Measurements from ENCODE around the gene SLC36A3.
"Not testable (repeated sequence)": the region's sequence is repeated elsewhere in the genome, so short reads cannot be mapped to it uniquely, and the experiment has no call there.

SLC36A3 gene

DNA sequence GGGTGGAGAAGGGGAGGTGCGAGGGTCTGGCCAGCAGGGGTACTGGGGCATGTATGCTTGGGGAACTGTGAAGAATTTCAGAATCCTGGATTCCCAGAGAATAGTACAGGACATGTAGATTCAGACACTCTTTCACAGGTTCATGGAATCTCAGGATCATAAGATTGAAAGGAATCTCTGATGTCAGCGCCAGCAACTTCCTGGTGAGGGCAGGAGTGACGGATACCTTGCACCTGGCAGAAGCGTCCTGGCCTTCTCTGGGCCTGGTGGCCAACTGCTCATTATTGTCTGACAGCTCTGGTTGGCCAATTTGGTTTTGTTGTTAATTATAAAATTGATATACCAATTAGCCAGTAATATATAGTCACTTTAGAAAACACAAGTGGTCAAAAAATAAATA, 43.6 kb downstream of the SLC36A3 start:
- DNase-seq (ENCODE audit: low spot score) = no peak

- no peak for DNase-seq (ENCODE audit: low spot score)
Measured at GRCh38 chr5:151258816-151259215, 44.8 kb downstream of the SLC36A3 start.

DNA sequence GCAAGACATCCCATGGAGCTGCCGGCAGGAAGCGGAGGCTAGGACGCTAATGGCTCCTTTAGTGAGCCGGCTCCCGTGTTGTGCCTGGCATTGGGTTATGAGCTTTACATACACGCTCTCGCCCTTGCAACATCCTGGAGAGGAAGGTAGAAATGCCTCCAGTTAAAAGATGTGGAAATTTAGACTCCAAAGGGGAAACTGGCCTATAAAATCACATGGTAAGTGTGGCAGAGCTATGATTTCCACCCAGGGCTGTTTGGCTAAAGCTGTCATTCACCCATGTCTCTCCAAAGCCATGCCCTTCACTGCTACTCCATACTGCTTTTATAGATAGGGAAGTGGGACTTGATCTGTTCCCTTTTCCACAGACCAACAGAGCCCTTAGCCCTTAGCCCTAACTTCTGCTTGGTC, 45.4 kb downstream of the SLC36A3 start:
- DNase-seq (ENCODE audit: low spot score) = peak; percentile 55

DNA sequence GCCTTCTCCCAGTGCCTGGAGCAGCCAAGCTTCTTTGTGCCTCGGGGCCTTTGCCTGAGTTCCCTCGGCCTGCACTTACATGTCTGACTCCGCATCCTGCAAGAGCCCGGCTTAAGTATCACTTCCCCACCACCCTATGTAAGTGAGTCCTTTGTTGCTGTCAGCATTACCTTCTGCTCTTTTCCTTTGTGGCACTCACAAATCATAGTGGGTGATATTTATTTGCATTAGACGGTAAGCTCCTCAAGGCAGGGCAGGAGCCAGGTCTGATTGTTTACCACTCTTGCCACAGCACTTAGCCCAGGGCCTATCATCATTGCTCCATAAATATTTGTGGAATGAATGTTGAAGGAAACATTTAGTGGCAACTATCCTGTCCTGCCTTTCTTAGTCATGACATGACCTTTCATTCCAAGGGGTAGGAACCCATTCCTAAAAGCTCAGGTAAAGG, 45.8 kb downstream of the SLC36A3 start:
- DNase-seq (ENCODE audit: low spot score) = peak; percentile 46

DNA sequence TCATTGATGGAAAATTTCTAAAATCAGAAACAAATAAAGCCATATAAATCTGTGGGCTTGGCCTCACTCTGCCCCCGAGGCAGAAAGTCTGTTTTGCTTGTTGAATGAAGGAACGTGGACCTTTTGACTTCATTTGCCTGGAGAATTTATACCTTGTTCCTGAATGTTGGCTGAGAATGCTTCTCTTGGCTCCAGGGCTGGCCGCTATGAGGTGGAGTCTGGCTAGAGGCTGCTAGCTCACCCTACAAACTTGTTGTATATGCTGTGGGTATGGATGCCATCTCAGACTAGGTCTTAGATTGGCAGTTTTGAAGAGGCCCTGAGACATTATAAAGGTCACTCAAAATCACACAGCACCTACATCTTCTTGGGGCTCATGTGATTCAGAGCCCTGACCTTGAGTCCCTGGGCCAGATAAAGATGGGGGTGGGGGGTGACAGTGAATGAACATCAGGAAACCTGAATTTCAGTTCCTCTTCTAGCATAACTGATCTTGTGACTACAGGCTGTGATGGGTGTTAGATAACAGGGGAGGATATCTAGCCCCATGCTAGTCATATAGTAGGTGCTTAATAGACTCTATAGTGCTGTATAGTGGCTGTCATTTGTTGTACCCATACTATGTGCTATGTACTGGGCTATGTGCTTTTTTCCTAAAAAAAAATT, 47.8 kb downstream of the SLC36A3 start:
- DNase-seq (ENCODE audit: low spot score) = no peak

DNA sequence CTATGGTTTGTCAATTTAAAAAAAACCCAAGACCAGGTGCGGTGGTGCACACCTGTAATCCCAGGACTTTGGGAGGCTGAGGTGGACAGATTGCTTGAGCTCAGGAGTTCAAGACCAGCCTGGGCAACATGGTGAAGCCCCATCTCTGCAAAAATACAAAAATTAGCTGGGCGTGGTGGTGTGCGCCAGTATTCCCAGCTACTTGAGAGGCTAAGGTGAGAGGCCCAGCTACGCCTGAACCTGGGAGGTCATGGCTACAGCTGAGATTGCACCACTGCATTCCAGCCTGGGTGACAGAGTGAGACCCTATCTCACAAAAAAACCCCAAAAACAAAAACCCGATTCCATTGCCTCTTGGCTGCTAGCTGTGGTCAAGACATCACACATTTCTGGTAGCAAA, 48.6 kb downstream of the SLC36A3 start:
- DNase-seq (ENCODE audit: low spot score) = not testable (repeated sequence)

- DNase-seq (ENCODE audit: low spot score) = no peak
Measured at GRCh38 chr5:151254556-151254955, 49.0 kb downstream of the SLC36A3 start.

DNA sequence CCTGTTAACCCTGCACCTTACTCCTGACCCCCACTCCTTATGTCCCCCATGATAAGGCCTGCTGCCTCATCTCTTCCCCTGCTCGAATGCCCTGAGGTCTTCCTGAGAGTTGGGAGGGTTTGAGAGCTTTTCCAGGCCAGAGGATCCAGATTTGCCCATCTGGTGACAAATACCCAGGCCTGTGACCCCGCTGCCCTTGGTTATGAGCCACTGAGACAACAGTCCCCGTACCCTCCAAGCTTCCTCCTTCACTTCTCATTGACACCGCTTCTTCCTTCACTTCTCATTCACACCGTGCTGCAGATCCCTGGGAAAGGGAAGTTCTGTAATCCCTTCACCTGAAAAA, 50.0 kb downstream of the SLC36A3 start:
- no peak for DNase-seq (ENCODE audit: low spot score)

DNA sequence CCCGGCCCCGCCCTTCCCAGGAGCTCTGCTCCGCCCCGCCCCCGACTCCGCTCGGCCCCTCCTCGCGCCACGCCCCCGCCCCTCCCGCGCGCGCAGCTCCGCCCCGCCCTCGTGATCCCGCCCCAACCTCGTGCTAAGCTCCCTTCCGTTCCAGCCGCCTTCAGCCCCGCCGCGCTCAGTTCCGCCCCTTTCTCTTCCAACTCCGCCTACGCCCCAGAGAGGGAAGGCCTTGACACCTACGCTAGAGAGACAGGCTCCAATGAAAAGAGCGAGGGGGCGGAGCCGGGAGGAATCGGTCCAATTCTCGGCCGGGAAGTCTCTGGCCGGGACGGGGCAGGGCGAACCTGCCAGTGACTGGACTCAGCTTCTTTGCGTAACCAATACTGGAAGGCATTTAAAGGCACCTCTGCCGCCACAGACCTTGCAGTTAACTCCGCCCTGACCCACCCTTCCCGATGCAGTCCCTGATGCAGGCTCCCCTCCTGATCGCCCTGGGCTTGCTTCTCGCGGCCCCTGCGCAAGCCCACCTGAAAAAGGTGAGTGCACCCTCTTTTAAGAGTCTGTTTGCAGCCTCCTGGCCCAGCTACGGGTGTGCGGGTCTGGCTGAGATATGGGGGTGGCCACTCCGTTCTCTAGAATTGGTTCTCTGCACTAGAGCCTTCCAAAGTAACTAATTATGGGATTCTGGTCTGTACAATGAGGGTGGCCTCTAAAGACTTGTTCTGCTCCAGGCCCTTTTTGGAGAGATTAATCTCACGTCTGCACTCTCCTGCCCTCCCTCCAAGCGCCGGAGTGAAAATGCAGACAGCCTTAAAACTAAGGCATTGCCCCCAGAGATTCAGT, 50.6 kb downstream of the SLC36A3 start, which contains the start of gene GM2A:
Gene GM2A (plus strand): TSS at position 424 of the 843 bp plus-strand sequence. CDS start 32 bp downstream, at position 456.
- peak; percentile 100 for DNase-seq (ENCODE audit: low spot score)

GRCh38 chr5:151251621-151252020, 51.9 kb downstream of the SLC36A3 start:
- DNase-seq (ENCODE audit: low spot score) = no peak

DNA sequence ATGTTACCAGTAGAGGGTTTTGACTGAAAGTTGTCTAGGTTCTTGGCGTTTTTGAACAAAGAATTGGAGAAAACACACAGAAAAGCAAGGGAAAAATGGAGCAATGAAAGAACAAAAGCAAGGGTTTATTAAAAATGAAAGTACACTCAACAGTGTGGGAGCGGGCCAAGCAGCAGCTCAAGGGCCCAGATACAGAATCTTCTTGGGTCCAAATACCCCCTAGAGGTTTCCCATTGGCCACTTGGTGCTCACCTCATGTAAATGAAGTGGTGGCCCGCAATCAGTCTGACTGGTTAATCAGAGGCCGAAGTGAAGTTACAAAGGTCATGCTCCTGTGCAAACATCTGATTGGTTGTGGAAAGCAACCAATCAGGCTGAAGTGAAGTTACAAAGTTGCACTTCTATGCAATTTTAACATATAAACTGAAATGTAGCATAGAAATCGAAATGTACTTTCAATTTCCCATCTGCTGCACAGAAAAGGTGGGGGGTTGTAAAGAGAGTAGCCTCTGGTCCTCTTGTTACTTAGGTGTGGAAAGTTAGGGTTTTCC, 52.5 kb downstream of the SLC36A3 start:
- DNase-seq (ENCODE audit: low spot score) = no peak

DNA sequence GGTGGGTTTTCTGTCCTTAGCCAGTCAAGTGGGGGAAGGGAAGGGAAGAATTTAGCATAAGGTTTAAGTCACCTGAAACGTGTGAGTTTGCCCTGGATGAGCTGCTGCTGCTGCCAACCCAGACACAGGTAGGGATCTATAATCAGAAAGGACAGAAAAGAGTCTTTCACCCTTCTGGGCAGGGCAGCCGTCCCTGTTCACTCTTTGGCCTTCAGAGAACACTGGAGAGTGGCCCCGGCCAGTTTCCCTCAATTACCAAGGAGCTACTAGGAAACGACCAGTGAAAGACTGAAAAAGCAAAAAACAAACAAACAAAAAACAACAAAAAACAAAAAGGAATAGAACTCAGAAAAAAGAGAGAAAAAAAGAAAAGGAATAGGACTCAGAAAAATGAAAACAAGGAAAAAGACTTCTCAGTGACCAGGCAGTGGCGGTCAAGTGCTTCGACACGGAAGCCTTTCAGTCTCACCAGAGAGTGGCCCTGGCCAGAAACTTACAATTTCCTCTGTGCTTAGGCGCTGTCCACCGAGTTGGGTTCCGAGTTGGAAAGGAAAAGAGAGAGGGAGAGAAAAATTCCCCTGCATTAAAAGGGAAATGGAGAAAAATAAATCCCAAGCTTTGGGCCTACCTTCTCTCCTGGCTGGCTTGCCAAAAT, 53.1 kb downstream of the SLC36A3 start:
- DNase-seq (ENCODE audit: low spot score) = no peak

- DNase-seq (ENCODE audit: low spot score) = no peak
Measured at GRCh38 chr5:151249281-151249680, 54.3 kb downstream of the SLC36A3 start.

GRCh38 chr5:151248651-151249050, 54.9 kb downstream of the SLC36A3 start:
- DNase-seq (ENCODE audit: low spot score) = no peak

DNA sequence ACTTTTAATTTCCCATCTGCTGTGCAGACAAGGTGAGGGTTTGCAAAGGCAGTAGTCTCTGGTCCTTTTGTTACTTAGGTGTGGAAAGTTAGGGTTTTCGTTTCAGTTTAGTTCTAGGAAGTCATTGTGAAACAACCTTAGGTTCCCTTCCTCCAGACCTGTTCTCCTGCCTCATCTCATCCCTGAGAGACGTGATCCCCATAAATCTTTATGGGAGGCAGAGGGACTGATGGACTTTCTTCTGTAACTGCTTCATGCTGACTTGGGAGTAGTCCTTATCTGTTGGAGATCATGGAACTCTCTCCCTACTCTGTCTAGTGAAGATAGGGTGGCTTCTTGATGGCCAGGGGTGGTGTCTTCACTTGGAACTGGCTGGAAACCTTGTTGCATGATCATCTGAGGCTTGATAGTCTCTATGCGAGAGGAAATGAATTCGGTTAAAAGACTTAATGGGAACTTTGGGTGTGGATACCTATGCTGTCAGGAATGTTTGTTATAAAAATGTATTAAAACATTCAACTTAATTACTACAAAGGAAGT, 57.8 kb downstream of the SLC36A3 start:
- no peak for DNase-seq (ENCODE audit: low spot score)

GRCh38 chr5:151244206-151244605, 59.4 kb downstream of the SLC36A3 start:
- no peak for DNase-seq (ENCODE audit: low spot score)

DNA sequence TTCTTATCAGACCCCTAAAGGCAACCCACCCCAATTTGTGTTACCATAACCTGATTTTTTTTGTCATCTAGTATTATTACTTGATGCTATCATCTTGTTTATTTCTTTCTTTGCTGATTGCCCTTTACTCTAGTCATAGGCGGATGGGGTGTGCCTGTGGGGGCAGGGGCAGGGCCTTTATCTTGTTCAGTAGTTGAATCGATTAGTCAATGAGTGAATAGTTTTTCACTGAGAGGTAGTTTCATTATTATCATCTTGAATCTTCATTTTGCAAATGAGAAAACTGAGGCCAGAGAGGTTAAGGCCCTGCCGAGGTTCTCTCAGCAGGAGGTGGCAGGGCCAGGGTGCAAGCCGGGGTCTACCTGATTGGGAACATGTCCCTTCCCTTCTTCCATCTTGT, 60.0 kb downstream of the SLC36A3 start:
- no peak for DNase-seq (ENCODE audit: low spot score)

GRCh38 chr5:151243127-151243526, 60.4 kb downstream of the SLC36A3 start:
- DNase-seq (ENCODE audit: low spot score) = no peak

- DNase-seq (ENCODE audit: low spot score) = no peak
Measured at GRCh38 chr5:151240924-151241635, 62.5 kb downstream of the SLC36A3 start.

GRCh38 chr5:151240268-151240835, 63.2 kb downstream of the SLC36A3 start:
- DNase-seq (ENCODE audit: low spot score) = not testable (repeated sequence)

DNA sequence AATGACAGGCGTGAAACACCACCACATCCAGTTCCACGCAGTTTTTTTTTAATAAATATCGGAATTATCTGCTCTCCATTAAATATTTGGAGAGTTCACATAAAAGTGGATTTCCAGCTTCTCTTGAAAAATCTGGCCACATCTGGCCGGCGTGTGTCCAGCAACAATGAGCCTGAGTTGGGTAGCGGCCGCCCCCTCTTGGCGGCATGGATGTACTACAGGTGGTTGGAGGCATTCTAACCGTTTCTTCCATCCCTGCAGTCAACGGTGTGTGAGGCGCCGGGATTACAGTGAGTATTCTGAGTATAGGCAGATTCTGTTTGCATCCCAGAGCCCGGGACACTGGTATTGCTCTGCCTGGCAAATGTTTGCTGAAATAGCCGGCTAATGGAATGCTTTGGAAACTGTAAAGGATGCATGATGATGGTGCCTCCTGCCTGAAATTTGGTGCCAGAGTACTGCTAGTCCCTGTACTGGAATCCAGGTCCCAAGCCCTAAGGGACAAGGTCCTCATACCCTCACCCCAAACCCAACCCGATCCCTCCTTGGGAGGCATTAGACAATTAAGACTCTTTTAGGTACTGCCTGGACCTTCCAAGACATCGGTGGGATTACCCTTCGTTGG, 64.2 kb downstream of the SLC36A3 start:
- peak; percentile 76 for DNase-seq (ENCODE audit: low spot score)

Measured in Ammon's horn (tissue), 1 donor.